22Rv1 (cell line): Measurements from ENCODE around the gene IQGAP2.

Experiments
- H3K27ac ChIP-seq: fragments of 450-650 bp; 2 replicates; pipeline ENCODE4 v1.5.1; 2017
- ZFX ChIP-seq: fragments of 450-650 bp; IDR thresholded peaks from 2 replicates; pipeline ENCODE4 v1.6.1; 2017; ENCODE audit warnings: antibody characterized with exemption, borderline replicate concordance
- TF ChIP-seq, protein P1 (sequence below): fragments of 450-650 bp; IDR thresholded peaks from 2 replicates; pipeline ENCODE4 v1.5.1; 2017; ENCODE audit warnings: mild to moderate bottlenecking

IQGAP2 gene

DNA sequence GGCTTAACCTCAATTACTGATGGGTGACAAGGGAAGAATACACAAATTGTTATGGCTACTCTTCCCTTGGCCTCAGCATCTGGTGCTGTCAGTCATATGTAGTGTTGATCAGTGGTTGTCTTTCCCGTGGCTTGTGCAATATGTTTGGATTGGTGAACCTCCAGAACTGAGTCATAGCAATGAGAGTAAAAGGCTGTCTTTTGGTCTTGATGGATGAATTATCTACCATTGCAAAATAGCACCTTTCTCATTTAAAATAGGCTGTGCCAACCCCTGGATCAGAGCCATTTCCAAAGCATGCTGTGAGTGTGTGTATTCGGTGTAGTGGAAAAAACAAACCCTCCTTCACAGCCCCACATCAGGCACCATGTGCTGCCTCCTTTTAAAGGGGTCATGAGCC is 298.2 kb downstream of the IQGAP2 start:
- H3K27ac ChIP-seq, result no peak overlapping the region
- TF ChIP-seq ZFX, result no peak
- TF ChIP-seq, protein P1, sequence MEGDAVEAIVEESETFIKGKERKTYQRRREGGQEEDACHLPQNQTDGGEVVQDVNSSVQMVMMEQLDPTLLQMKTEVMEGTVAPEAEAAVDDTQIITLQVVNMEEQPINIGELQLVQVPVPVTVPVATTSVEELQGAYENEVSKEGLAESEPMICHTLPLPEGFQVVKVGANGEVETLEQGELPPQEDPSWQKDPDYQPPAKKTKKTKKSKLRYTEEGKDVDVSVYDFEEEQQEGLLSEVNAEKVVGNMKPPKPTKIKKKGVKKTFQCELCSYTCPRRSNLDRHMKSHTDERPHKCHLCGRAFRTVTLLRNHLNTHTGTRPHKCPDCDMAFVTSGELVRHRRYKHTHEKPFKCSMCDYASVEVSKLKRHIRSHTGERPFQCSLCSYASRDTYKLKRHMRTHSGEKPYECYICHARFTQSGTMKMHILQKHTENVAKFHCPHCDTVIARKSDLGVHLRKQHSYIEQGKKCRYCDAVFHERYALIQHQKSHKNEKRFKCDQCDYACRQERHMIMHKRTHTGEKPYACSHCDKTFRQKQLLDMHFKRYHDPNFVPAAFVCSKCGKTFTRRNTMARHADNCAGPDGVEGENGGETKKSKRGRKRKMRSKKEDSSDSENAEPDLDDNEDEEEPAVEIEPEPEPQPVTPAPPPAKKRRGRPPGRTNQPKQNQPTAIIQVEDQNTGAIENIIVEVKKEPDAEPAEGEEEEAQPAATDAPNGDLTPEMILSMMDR, result no peak

DNA sequence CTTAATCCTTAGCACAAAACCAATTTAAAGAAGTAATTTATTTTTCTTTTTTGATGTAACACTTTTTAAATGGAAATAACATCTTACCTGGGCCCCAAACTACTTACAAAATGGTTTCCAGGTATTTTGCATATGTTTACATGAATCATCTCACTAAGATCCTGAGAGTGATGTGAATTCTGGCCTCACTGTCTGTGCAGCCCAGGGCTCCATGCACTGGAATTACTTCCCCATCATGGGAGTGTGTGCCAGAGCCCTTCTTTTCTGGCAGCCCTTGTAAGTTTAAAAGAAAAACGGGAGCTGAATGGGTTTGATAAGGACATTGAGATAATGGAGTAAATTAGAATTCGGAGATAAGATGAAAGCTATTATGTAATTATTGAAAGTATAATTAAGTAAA is 300.6 kb downstream of the IQGAP2 start:
- H3K27ac ChIP-seq, result no peak overlapping the region
- TF ChIP-seq, protein P1, result no peak
- TF ChIP-seq ZFX, result no peak

DNA sequence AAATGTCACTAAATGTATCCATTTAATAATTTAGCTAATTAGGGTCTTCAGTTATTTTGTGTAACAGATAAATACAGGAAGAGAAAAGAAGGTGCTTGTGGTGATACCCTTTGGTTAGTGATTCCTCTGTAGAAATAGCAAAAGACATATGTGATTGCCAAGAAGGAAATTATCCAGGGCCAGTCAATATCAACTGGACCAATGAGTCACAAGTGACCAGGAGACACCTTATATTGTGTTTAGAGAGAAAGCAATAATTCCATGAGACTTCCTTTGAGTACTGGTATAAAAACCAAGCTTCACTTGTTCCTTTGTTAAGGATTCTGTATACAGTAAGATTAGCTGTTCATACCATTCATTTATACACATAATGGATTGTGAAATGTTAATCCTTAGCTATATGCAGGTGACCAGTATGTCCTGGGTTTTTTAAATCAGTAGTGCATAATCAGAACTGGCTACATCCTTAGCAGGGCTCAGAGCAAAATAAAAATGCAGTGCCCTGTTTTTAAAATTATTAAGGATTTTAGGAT is 301.1 kb downstream of the IQGAP2 start:
- no peak for TF ChIP-seq ZFX
- no peak overlapping the region for H3K27ac ChIP-seq

DNA sequence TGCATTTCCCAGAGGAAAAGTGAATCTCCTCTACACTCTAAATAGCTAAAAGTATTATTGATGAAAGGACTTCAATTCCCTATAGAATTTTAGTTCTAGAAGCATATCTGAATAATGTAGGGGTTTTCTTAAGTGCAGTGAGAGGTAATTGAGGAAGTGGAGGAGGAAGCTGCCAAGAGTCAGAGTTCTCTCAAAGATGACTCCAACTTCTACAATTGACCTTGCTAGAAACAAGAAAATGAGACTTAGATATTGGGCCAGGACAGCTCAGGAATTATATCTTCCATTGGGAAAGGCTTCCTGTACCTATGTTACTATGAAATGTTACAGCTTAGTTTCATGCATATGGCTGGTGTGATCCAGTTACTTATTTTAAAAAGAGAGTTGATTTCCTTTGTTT is 302.5 kb downstream of the IQGAP2 start:
- no peak for TF ChIP-seq ZFX
- TF ChIP-seq, protein P1, result no peak
- H3K27ac ChIP-seq, result no peak overlapping the region

DNA sequence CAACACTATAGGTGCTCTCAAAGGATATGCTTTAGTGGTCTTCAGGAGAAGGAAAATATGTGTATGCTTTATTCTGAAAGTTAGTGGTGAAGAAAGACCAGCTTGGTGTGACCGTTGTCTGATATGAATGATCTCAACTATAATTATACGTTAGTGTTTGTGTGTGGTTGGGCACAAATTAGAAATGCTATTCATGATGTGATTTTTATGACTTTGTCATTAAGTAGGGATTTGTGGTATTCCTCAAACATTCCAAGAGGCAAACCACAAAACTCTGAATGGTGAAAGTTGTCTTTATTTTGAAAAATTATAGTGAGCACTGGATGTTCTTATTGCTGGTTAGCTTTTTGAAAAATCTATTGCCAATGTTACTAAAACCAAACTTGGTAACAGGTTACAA is 306.7 kb downstream of the IQGAP2 start:
- TF ChIP-seq ZFX, result no peak
- TF ChIP-seq, protein P1, result no peak
- H3K27ac ChIP-seq, result no peak overlapping the region

DNA sequence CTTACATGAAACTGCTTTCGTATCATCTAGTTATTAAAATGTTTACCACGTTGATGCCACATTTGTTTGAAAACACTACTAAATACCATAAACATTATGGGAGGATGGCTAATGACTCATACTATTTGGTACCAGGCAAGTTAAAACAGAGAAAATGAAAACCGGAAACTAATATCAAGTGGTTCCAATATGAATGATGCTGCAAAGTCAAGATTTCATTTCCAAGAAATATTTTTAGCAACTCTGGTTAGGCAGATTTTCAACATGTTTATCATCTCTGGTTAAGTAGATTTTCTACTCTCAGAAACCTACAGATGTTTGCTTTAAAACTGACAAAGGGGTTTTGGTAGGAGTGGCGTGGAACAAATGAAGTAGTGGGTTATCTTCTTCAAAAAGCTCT is 307.9 kb downstream of the IQGAP2 start:
- H3K27ac ChIP-seq, result no peak overlapping the region
- TF ChIP-seq ZFX, result no peak
- TF ChIP-seq, protein P1, result no peak

DNA sequence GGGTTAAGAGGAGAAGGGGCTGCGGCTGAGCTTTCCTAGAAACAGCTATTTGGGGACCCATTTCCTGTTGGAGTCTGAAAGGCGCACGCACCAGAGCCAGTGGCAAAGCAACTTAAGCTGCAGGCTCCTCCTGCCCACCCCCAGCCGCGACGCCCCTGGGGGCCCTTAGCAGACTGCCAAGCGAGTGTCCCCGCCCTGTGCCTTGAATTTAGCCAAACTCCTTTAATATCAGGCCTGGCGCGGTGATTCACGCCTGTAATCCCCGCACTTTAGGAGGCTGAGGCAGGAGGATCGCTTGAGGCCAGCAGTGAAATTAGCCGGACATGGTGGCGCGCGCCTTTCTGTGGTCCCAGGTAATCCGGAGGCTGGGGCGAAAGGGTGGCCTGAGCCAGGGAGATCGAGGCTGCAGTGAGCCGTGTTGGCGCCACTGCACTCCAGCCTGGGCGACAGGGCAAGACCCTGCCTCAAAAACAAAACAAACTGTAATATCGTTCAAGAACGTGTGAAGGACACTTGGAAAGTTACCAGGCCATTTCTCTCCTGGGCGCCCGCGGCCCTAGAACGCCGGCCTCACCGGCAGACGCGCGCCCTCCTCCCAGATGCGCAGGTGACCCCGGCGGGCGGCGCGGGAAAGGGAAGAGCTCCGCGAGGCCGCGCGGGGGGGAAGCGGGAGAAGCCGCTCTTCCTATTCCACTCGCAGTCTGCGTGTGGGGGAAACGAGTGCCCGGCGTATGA is 311.8 kb downstream of the IQGAP2 start:
- no peak overlapping the region for H3K27ac ChIP-seq
- TF ChIP-seq ZFX, result no peak
- TF ChIP-seq, protein P1, result no peak

DNA sequence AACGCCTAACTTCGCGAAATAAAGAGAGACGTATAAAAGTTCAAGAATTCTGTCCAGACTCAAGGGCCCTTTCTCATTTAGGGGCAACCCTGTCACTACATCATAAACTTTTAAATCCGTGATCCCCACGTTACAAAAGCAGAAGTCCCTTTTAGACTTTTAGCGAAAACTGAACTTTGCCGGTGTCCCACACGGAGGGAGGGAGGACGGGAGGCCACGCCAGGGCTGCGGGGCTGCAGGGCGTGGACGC is 312.3 kb downstream of the IQGAP2 start:
- no peak overlapping the region for H3K27ac ChIP-seq

More for the DNA sequence above, 312.3 kb downstream of the IQGAP2 start:
- TF ChIP-seq ZFX, result no peak
- TF ChIP-seq, protein P1, result no peak
